IMR-90 (cell line): ENCODE results near the gene POU2F1. TPM values are rescaled to one million over a fixed set of nuclear protein-coding genes. Genes with fewer than 3 reads are reported as not detected.

Experiments used
- ATAC-seq: fragments of 200-7000 bp; cut with Tn5 transposase; 2 replicates; pipeline ENCODE4 v1.9.1; 2020; ENCODE audit warnings: low read depth, mild to moderate bottlenecking, moderate library complexity
- BruUV-seq: library from RNA; stranded (reverse); fragments of 400-500 nt; replicated peaks from 2 replicates; lab custom pipeline; 2021; lab: Mats Ljungman, UMichigan
- CTCF ChIA-PET: fragments of 300-600 bp; formaldehyde crosslinking; extraction: SDS; loops from one replicate; lab custom pipeline; 2021; ENCODE audit warnings: antibody characterized with exemption; lab: Yijun Ruan, JAX
- POLR2A ChIA-PET: fragments of 300-600 bp; sonication (Branson Sonifier 250); formaldehyde crosslinking; loops from one replicate; lab custom pipeline; 2022; ENCODE audit warnings: antibody characterized with exemption; ENCODE audit not compliant: unreplicated experiment; lab: Charles Lee
- DNase-seq: peaks from one replicate; pipeline ENCODE4 v3.0.0; 2013
- H2AFZ ChIP-seq: replicated peaks from 2 replicates; pipeline ENCODE3; 2013; ENCODE audit warnings: low read length, mild to moderate bottlenecking; ENCODE audit not compliant: poor library complexity
- H2AK5ac ChIP-seq: 2 replicates; pipeline ENCODE4 v1.6.1; 2013; ENCODE audit warnings: low read depth, low read length, inconsistent platforms
- H2AK9ac ChIP-seq: replicated peaks from 2 replicates; pipeline ENCODE3; 2013; ENCODE audit warnings: mild to moderate bottlenecking, low read depth, low read length, moderate library complexity; ENCODE audit not compliant: poor library complexity
- H2BK120ac ChIP-seq: 2 replicates; pipeline ENCODE4 v1.6.1; 2013; ENCODE audit warnings: low read depth, low read length, inconsistent platforms
- H2BK15ac ChIP-seq: 3 replicates; pipeline ENCODE4 v1.6.1; 2013; ENCODE audit warnings: low read depth, low read length, inconsistent platforms
- H2BK20ac ChIP-seq: 2 replicates; pipeline ENCODE4 v1.6.1; 2013; ENCODE audit warnings: low read depth, mild to moderate bottlenecking, inconsistent platforms, low read length, moderate library complexity
- H2BK5ac ChIP-seq: 2 replicates; pipeline ENCODE4 v1.6.1; 2013; ENCODE audit warnings: mild to moderate bottlenecking, low read depth, low read length, inconsistent platforms; ENCODE audit not compliant: poor library complexity, severe bottlenecking
- H3K14ac ChIP-seq: replicated peaks from 2 replicates; pipeline ENCODE4 v1.6.1; 2013; ENCODE audit warnings: low read depth, low read length, inconsistent platforms
- H3K18ac ChIP-seq: 2 replicates; pipeline ENCODE4 v1.6.1; 2013; ENCODE audit warnings: low read depth, low read length, control low read depth
- H3K23ac ChIP-seq: 2 replicates; pipeline ENCODE4 v1.6.1; 2013; ENCODE audit warnings: low read depth, low read length, inconsistent platforms
- H3K27ac ChIP-seq: 2 replicates; pipeline ENCODE4 v1.5.1; 2013; ENCODE audit warnings: mild to moderate bottlenecking, control low read depth, low read length; ENCODE audit not compliant: insufficient read depth
- H3K27me3 ChIP-seq: 2 replicates; pipeline ENCODE4 v1.6.1; 2013; ENCODE audit warnings: low read length; ENCODE audit not compliant: control insufficient read depth, insufficient read depth
- H3K36me3 ChIP-seq: 2 replicates; pipeline ENCODE4 v1.6.1; 2013; ENCODE audit warnings: low read length, mixed read lengths; ENCODE audit not compliant: control insufficient read depth, insufficient read depth
- H3K4ac ChIP-seq: 2 replicates; pipeline ENCODE4 v1.6.1; 2013; ENCODE audit warnings: low read depth, low read length, inconsistent platforms
- H3K4me1 ChIP-seq: 2 replicates; pipeline ENCODE4 v1.6.1; 2013; ENCODE audit warnings: low read length, mixed read lengths; ENCODE audit not compliant: control insufficient read depth, insufficient read depth
- H3K4me2 ChIP-seq: 2 replicates; pipeline ENCODE4 v1.6.1; 2013; ENCODE audit warnings: low read depth, mild to moderate bottlenecking, control low read depth, low read length, moderate library complexity
- H3K4me3 ChIP-seq: 2 replicates; pipeline ENCODE4 v1.5.1; 2013; ENCODE audit warnings: low read depth, mild to moderate bottlenecking, control low read depth, low read length, moderate library complexity; ENCODE audit not compliant: insufficient read depth
- H3K56ac ChIP-seq: 2 replicates; pipeline ENCODE4 v1.6.1; 2013; ENCODE audit warnings: low read length, inconsistent platforms; ENCODE audit not compliant: insufficient read depth; ENCODE audit errors: extremely low read depth
- H3K79me1 ChIP-seq, 2 experiments: 2 replicates each; pipeline ENCODE4 v1.6.1; 2013; ENCODE audit warnings: low read length in 2 of 2, inconsistent platforms in 1 of 2, low read depth in 1 of 2
- H3K9ac ChIP-seq: 2 replicates; pipeline ENCODE4 v1.6.1; 2013; ENCODE audit warnings: low read depth, low read length, control low read depth
- H3K9me1 ChIP-seq: 2 replicates; pipeline ENCODE4 v1.6.1; 2013; ENCODE audit warnings: low read length, inconsistent platforms; ENCODE audit not compliant: insufficient read depth
- H3K9me3 ChIP-seq: 2 replicates; pipeline ENCODE4 v1.6.1; 2013; ENCODE audit warnings: low read length; ENCODE audit not compliant: control insufficient read depth, insufficient read depth
- H4K20me1 ChIP-seq: 2 replicates; pipeline ENCODE4 v1.6.1; 2013; ENCODE audit warnings: low read length, inconsistent platforms; ENCODE audit not compliant: insufficient read depth
- H4K5ac ChIP-seq: 2 replicates; pipeline ENCODE4 v1.6.1; 2013; ENCODE audit warnings: mild to moderate bottlenecking, low read depth, low read length, control low read depth
- H4K8ac ChIP-seq, 2 experiments: 2 replicates each; pipeline ENCODE4 v1.6.1; 2013; ENCODE audit warnings: low read depth in 2 of 2, low read length in 2 of 2, control low read depth in 1 of 2, inconsistent platforms in 1 of 2
- H4K91ac ChIP-seq: 2 replicates; pipeline ENCODE4 v1.6.1; 2013; ENCODE audit warnings: low read depth, low read length, inconsistent platforms; ENCODE audit not compliant: insufficient read depth
- MXI1 ChIP-seq: IDR thresholded peaks from 2 replicates; pipeline ENCODE4 v1.6.1; 2012; ENCODE audit warnings: low read depth, mild to moderate bottlenecking, low read length, moderate library complexity, borderline replicate concordance
- POLR2A ChIP-seq: IDR thresholded peaks from 2 replicates; pipeline ENCODE4 v1.6.1; 2012; ENCODE audit warnings: mild to moderate bottlenecking, low read depth, low read length
- RFX5 ChIP-seq: IDR thresholded peaks from 2 replicates; pipeline ENCODE4 v1.8.0; 2012; ENCODE audit warnings: low read depth, mild to moderate bottlenecking, low read length, moderate library complexity
- WGBS, 2 experiments: methylation state at CpG; one replicate each; pipeline versions ENCODE4 v1.1.5 to v1.1.7; 2013; ENCODE audit warnings: missing lambda C conversion rate in 2 of 2; ENCODE audit not compliant: insufficient read length in 1 of 2; ENCODE audit errors: extremely low coverage in 2 of 2; 5-methylcytosine and 5-hydroxymethylcytosine counted together
- dilution Hi-C: fragments of 300-500 bp; cut with HindIII; formaldehyde crosslinking; loops from one replicate; pipeline ENCODE4 v1.14.3; 2018; ENCODE audit warnings: low sequenced_read_pairs; ENCODE audit not compliant: unreplicated experiment
- in situ Hi-C: fragments of 300-500 bp; cut with MboI; formaldehyde crosslinking; loops from 3 replicates; pipeline ENCODE4 v1.14.3; 2019; ENCODE audit warnings: low sequenced_read_pairs, inconsistent platforms, mixed read lengths
- intact Hi-C: fragments of 100-400 bp; cut with micrococcal nuclease; formaldehyde crosslinking; loops from 2 replicates; pipeline ENCODE4 v1.10.0; 2022
- polyA plus RNA-seq, 3 experiments: library from polyadenylated mRNA; depleted of rRNA; stranded (reverse); fragments of >200 nt; gene quantifications; 2 replicates each; pipeline ENCODE4 v1.2.3, GENCODE V29; 2012; ENCODE audit warnings: low replicate concordance in 1 of 3
- total RNA-seq: library from RNA; depleted of rRNA; stranded (reverse); fragments of >200 nt; gene quantifications from 2 replicates; pipeline ENCODE4 v1.2.3, GENCODE V29; 2012

The POU2F1 gene
- total and polyA plus RNA-seq, 2 of the 4 experiments (the other 2 are of a cell fraction), result 1.2 to 3.4 TPM

DNA sequence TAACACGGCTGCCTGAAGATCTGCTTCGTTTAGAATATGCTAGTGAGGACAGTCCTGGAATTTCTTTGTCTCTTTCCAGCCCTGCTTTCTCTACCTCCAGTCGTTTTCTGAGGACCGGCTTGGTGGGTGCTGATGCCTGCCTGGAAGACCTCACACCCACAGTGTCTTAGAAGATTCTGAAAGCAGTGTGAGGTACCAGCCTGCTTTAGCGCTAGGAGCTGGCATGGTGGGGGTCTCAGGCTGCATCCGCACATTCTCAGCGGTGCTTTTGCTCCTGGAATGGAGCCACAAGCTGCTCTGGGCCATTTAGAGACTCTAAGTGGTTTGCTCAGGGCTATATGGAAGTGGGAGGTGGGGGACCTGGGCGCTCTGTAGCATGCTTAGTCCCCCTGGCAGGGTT, 236.2 kb downstream of the POU2F1 start:
- H2BK20ac ChIP-seq, result no peak overlapping the region
- no peak overlapping the region for H2AK5ac ChIP-seq
- ATAC-seq (no peak), DNase-seq (no peak)
- no peak overlapping the region for H4K5ac ChIP-seq
- no CpG with 5 or more reads among the region's 8 CpGs for WGBS, 2 experiments
- H3K9me1 ChIP-seq, result no peaks in the 10 kb centered on the region; the same call in 1 of the 2 replicates
- H3K4ac ChIP-seq, result no peak overlapping the region
- H4K20me1 ChIP-seq, result no peaks in the 10 kb centered on the region
- H3K36me3 ChIP-seq, result no peaks in the 10 kb centered on the region
- no TSS peak for BruUV-seq
- ChIA-PET CTCF (interaction anchor here (1.1 kb wide), 1 partner anchor 16 kb away, joined by 3 read pairs; no protein-coding TSS in a partner anchor), POLR2A (interaction anchor here (0.6 kb wide), 1 partner anchor 638 kb away, joined by 3 read pairs; no protein-coding TSS in a partner anchor)
- no peak overlapping the region for H3K27ac ChIP-seq
- no peak overlapping the region for H3K18ac ChIP-seq
- no peak overlapping the region for H2BK120ac ChIP-seq
- intact Hi-C loops (loop anchor here (10.0 kb wide), 1 partner anchor 228 kb away; no protein-coding TSS in a partner anchor), in situ Hi-C loops (no loop called here), dilution Hi-C loops (no loop called here)
- H3K23ac ChIP-seq, result no peak overlapping the region
- H4K8ac ChIP-seq, result no peak overlapping the region
- peaks cover 28% of the 10 kb centered on the region for H3K27me3 ChIP-seq
- TF ChIP-seq RFX5, result no peak
- TF ChIP-seq MXI1, result no peak
- no peak for TF ChIP-seq POLR2A
- H3K9me3 ChIP-seq, result no peaks in the 10 kb centered on the region
- H3K56ac ChIP-seq, result no peak overlapping the region
- H2BK5ac ChIP-seq, result no peak overlapping the region
- H4K91ac ChIP-seq, result no peak overlapping the region
- no peak overlapping the region for H2BK15ac ChIP-seq
- no peaks in the 10 kb centered on the region for H3K4me1 ChIP-seq
- no peak overlapping the region for H3K4me3 ChIP-seq
- no peak overlapping the region for H2AK9ac ChIP-seq
- no peak overlapping the region for H2AFZ ChIP-seq
- no peak overlapping the region for H3K14ac ChIP-seq
- H3K79me1 ChIP-seq, result no peaks in the 10 kb centered on the region
- no peak overlapping the region for H3K4me2 ChIP-seq
- no peak overlapping the region for H3K9ac ChIP-seq
